Immature natural killer cell (primary cell): ENCODE data around the gene RGMA. TPM values are rescaled to one million over a fixed set of nuclear protein-coding genes. Genes with fewer than 3 reads are reported as not detected.
A peak's percentile ranks its signal among the peaks of the same experiment; 100 is the strongest.

Source experiments
- DNase-seq, 3 donors: peaks; one replicate each; pipeline ENCODE4 v3.0.0; 2022; ENCODE audit warnings: mixed read lengths in 1 of 3
- H3K27ac Mint-ChIP-seq, 6 donors: one replicate each; pipeline ENCODE4 v1.8.0; 2020; ENCODE audit warnings: mixed read lengths in 6 of 6, mild to moderate bottlenecking in 5 of 6, inconsistent platforms in 4 of 6, moderate library complexity in 3 of 6
- H3K27me3 Mint-ChIP-seq, 3 donors: one replicate each; pipeline ENCODE4 v1.8.0; 2020 to 2021; ENCODE audit warnings: low read depth in 3 of 3, mild to moderate bottlenecking in 3 of 3, mixed read lengths in 3 of 3, moderate library complexity in 3 of 3, inconsistent platforms in 1 of 3
- H3K36me3 Mint-ChIP-seq, 3 donors: one replicate each; pipeline ENCODE4 v1.8.0; 2020; ENCODE audit warnings: mixed read lengths in 3 of 3, inconsistent platforms in 2 of 3, mild to moderate bottlenecking in 2 of 3
- H3K4me1 Mint-ChIP-seq, 2 donors: one replicate each; pipeline ENCODE4 v1.8.0; 2020; ENCODE audit warnings: inconsistent platforms in 2 of 2, mild to moderate bottlenecking in 2 of 2, mixed read lengths in 2 of 2, moderate library complexity in 1 of 2
- H3K4me3 Mint-ChIP-seq, 5 donors: one replicate each; pipeline ENCODE4 v1.8.0; 2020; ENCODE audit warnings: mild to moderate bottlenecking in 5 of 5, mixed read lengths in 5 of 5, inconsistent platforms in 3 of 5, moderate library complexity in 3 of 5
- H3K9me3 Mint-ChIP-seq, 6 donors: one replicate each; pipeline ENCODE4 v1.8.0; 2020; ENCODE audit warnings: mild to moderate bottlenecking in 6 of 6, mixed read lengths in 6 of 6, inconsistent platforms in 4 of 6, moderate library complexity in 3 of 6
- polyA plus RNA-seq, 3 donors: library from polyadenylated mRNA; unstranded; fragments of 300-500 nt; fragmentation: Illumina TruSeq; gene quantifications; one replicate each; pipeline ENCODE4 v1.2.3, GENCODE V29; 2021

RGMA gene
- polyA plus RNA-seq, 3 donors from 2014 or later, result not detected

GRCh38 chr15:93111451-93111850 lies 22.4 kb upstream of the RGMA start:
- H3K27me3 Mint-ChIP-seq, result peaks cover 18 to 36% (median 19%) of the 10 kb centered on the region in 3 donors
- peaks cover 0 to 3% (median 0%) of the 10 kb centered on the region in 6 donors for H3K9me3 Mint-ChIP-seq

DNA sequence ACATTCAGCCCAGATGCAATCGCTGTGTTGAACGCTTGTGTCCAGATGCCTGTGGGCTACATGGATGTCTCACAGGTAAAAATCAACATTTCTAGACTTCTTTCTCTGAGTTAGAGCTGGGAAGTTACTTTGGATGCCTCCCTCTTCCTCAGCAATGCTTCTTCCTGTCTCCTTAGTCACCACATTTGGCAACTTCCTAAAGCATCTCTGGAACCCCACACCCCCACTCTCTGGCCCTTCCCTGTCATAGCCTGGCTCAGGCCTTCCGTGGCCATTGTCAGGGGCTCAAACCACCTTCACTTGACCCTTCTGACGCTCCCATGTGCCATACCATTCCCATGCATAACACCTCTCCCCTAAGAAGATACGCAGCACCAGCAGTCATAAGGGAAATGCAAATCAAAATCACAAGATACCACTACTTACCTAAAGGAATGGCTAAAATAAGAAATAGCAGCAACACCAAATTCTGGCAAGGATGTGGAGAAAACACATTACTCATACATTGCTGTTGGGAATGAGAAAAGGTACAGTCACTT lies 21.6 kb upstream of the RGMA start:
- peaks cover 14 to 20% of the 10 kb centered on the region in 2 donors for H3K4me1 Mint-ChIP-seq

More at GRCh38 chr15:93111451-93111850, 22.4 kb upstream of the RGMA start:
- Mint-ChIP-seq H3K4me3 (no peak overlapping the region), H3K36me3 (no peaks in the 10 kb centered on the region), H3K4me1 (peaks cover 14 to 20% of the 10 kb centered on the region in 2 donors), H3K27ac (no peak overlapping the region)
- no peak for DNase-seq

GRCh38 chr15:93109336-93110102 lies 20.5 kb upstream of the RGMA start:
- Mint-ChIP-seq H3K27me3 (peaks cover 16 to 36% (median 23%) of the 10 kb centered on the region in 3 donors), H3K9me3 (peaks cover 0 to 3% (median 0%) of the 10 kb centered on the region in 6 donors), H3K27ac (no peak overlapping the region), H3K36me3 (no peaks in the 10 kb centered on the region), H3K4me1 (peaks cover 14 to 20% of the 10 kb centered on the region in 2 donors), H3K4me3 (peak overlapping the region in 4 of 5 donors; percentile 44 to 52 (median 48))
- DNase-seq, result no peak

More for the DNA sequence above, 21.6 kb upstream of the RGMA start:
- peaks cover 0 to 3% (median 0%) of the 10 kb centered on the region in 6 donors for H3K9me3 Mint-ChIP-seq
- peak overlapping the region in 3 of 5 donors; percentile 1 to 19 (median 11) for H3K4me3 Mint-ChIP-seq
- no peaks in the 10 kb centered on the region for H3K36me3 Mint-ChIP-seq
- no peak overlapping the region for H3K27ac Mint-ChIP-seq
- H3K27me3 Mint-ChIP-seq, result peaks cover 19 to 36% (median 23%) of the 10 kb centered on the region in 3 donors
- DNase-seq, result no peak

DNA sequence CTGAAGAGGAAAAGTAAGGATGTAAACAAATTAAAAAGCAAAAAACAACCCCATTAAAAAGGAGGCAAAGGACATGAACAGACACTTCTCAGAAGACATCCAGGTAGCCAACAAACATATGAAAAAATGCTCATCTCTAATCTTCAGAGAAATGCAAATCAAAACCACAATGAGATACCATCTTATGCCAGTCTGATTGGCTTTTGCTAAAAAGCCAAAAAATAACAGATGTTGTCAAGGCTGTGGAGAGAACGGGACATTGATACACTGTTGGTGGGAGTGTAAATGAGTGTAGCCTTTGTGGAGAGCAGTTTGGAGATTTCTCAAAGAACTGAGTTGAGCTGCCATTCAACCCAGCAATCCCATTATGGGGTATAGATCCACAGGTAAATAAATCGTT lies 18.6 kb upstream of the RGMA start:
- Mint-ChIP-seq H3K36me3 (no peaks in the 10 kb centered on the region), H3K4me1 (peaks cover 14 to 21% of the 10 kb centered on the region in 2 donors), H3K27me3 (peaks cover 18 to 32% (median 19%) of the 10 kb centered on the region in 3 donors), H3K9me3 (peaks cover 0 to 7% (median 2%) of the 10 kb centered on the region in 6 donors), H3K4me3 (peak overlapping the region in 2 of 5 donors; percentile 29 to 34), H3K27ac (no peak overlapping the region)
- DNase-seq, result no peak

DNA sequence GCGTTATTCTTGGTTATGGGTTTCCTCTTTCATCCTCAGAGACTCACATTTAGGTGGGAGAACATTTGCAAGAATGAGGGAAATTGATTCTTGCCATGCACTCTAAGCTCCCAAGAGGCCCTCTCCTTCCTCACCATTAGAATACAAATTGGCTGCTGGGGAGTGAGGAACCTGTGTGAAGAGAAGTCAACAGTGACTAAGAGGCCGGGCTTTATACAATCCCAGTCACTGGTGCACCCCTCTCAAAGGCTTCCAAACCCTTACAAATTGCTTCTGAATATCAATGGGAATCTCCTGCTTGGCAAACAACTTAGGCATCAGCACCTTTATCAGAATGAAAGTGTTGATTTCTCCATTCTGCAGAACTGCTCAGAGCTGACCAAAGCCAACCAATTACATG lies 16.5 kb upstream of the RGMA start:
- H3K4me1 Mint-ChIP-seq, result peaks cover 21 to 32% of the 10 kb centered on the region in 2 donors
- H3K27me3 Mint-ChIP-seq, result peaks cover 19 to 29% (median 24%) of the 10 kb centered on the region in 3 donors
- peaks cover 0 to 7% (median 2%) of the 10 kb centered on the region in 6 donors for H3K9me3 Mint-ChIP-seq
- H3K4me3 Mint-ChIP-seq, result no peak overlapping the region
- H3K36me3 Mint-ChIP-seq, result no peaks in the 10 kb centered on the region
- H3K27ac Mint-ChIP-seq, result no peak overlapping the region
- DNase-seq, result no peak

DNA sequence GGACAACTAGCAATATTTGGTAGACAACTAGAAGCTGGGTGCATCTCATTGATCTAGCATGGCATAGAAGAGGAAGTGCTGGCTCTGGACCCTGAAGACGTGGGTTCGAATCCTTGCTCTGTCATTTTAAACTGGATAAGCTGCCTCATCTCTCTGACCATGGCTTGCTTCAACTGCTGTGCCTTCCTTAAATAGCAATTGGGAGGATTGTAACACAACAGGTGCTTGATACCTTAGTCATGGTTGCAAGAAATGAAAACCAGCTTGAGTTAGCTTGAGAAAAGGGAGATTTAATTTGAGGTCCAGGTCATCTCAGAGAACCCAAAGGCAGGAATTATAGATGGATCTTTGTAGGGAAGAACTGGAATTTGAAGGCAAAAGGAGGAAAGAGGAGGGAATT lies 14.8 kb upstream of the RGMA start:
- Mint-ChIP-seq H3K27me3 (peaks cover 14 to 28% (median 22%) of the 10 kb centered on the region in 3 donors), H3K4me3 (no peak overlapping the region), H3K9me3 (peaks cover 0 to 7% (median 2%) of the 10 kb centered on the region in 6 donors), H3K36me3 (no peaks in the 10 kb centered on the region), H3K4me1 (peaks cover 10 to 20% of the 10 kb centered on the region in 2 donors), H3K27ac (no peak overlapping the region)
- no peak for DNase-seq

DNA sequence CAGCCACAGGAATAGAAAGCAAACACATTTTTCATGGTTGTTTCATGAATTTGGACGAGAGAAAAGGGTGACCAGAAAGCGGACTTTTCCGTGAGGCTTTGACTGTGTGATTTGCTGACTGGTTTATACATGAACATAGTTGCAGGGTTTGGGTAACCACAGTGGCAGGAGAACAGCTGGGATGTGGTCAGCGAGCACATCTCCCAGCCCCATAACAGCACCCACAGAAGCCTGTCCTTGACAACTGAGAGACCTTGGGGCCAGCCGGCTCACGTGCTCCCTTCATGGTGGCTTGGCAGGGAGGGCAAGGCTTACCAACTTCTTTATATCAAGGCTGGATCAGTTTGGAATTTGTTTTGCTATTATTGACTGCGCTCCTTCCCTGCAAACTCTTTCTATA lies 13.2 kb upstream of the RGMA start:
- peaks cover 12 to 16% (median 14%) of the 10 kb centered on the region in 3 donors for H3K27me3 Mint-ChIP-seq
- no peak overlapping the region for H3K27ac Mint-ChIP-seq
- H3K36me3 Mint-ChIP-seq, result no peaks in the 10 kb centered on the region

DNA sequence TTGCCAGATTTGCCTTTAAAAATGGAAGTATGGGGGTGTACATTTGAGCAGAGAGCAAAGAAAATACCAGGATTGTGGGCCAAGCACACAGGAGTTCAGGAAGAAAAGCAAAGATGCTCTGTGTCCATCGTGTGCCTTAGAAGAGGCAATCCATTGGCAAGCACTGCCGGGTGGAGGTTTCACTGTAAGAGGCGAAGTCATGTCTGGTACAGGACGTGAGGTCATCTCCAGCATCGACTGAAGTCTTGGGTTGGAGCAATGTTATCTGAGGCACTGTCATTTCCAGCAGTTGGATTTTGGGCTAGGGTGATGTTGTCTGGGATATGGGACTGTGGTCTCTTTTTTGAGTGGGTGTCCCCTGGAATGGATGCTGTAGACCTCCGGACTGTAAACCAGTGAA lies 4.8 kb upstream of the RGMA start:
- H3K27ac Mint-ChIP-seq, result no peak overlapping the region
- H3K27me3 Mint-ChIP-seq, result peaks cover 9 to 20% (median 14%) of the 10 kb centered on the region in 3 donors
- H3K4me3 Mint-ChIP-seq, result no peak overlapping the region
- H3K9me3 Mint-ChIP-seq, result no peaks in the 10 kb centered on the region
- no peaks in the 10 kb centered on the region for H3K36me3 Mint-ChIP-seq
- H3K4me1 Mint-ChIP-seq, result peaks cover 4 to 6% of the 10 kb centered on the region in 2 donors
- DNase-seq, result no peak

More for the DNA sequence above, 13.2 kb upstream of the RGMA start:
- peaks cover 0 to 7% (median 2%) of the 10 kb centered on the region in 6 donors for H3K9me3 Mint-ChIP-seq
- peak; percentile 43 to 52 (median 50) for DNase-seq
- peaks cover 10 to 18% of the 10 kb centered on the region in 2 donors for H3K4me1 Mint-ChIP-seq
- H3K4me3 Mint-ChIP-seq, result peak overlapping the region in 2 of 5 donors; percentile 22 to 31

- H3K4me3 Mint-ChIP-seq, result no peak overlapping the region
- no peak overlapping the region for H3K27ac Mint-ChIP-seq
- peaks cover 13 to 31% (median 29%) of the 10 kb centered on the region in 3 donors for H3K27me3 Mint-ChIP-seq
- peaks cover 11 to 19% of the 10 kb centered on the region in 2 donors for H3K4me1 Mint-ChIP-seq
- H3K9me3 Mint-ChIP-seq, result peaks cover 0 to 2% (median 0%) of the 10 kb centered on the region in 6 donors
- peaks cover 0 to 3% (median 0%) of the 10 kb centered on the region in 3 donors for H3K36me3 Mint-ChIP-seq
- DNase-seq, result no peak
Observed at GRCh38 chr15:93091465-93091864, 2.5 kb upstream of the RGMA start.

DNA sequence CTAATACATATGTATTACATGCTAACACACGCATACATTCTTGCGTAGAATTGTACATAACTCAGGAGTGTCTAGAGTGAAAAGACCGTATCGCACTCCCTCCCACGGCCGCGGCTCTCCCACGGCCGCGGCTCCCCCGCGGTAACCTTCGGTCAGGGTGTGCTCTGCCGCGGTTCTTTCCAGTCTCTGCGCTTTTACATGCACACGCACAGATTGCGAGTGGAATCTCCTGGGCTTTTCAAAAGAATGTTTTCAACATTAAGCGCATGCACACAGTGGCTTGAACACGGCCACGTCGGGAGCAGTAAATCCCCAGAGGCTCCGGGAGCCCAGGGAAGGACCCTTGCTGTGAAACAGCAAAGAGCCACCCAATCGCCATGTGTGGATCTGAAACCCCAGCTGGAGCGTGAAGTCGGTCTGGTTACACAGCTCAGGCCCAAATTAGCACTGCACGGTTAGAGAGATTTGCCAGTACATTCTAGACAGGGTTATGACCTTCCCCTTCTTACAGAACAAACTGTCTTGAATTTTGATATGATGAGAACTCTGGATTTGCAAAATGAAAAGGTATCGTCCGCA lies 805 bp upstream of the RGMA start:
- Mint-ChIP-seq H3K4me1 (peaks cover 11 to 19% of the 10 kb centered on the region in 2 donors), H3K4me3 (peak overlapping the region; percentile 58 to 79 (median 76)), H3K27ac (no peak overlapping the region), H3K36me3 (peaks cover 0 to 3% (median 0%) of the 10 kb centered on the region in 3 donors), H3K9me3 (peaks cover 0 to 2% (median 0%) of the 10 kb centered on the region in 6 donors), H3K27me3 (peaks cover 19 to 37% (median 34%) of the 10 kb centered on the region in 3 donors)
- DNase-seq, result no peak

- Mint-ChIP-seq H3K4me1 (peaks cover 11 to 19% of the 10 kb centered on the region in 2 donors), H3K27ac (no peak overlapping the region), H3K27me3 (peaks cover 19 to 40% (median 34%) of the 10 kb centered on the region in 3 donors), H3K4me3 (peak overlapping the region; percentile 82 to 94 (median 84)), H3K36me3 (peaks cover 0 to 3% (median 0%) of the 10 kb centered on the region in 3 donors), H3K9me3 (peaks cover 0 to 2% (median 0%) of the 10 kb centered on the region in 6 donors)
- peak; percentile 10 to 22 (median 20) for DNase-seq
Observed at GRCh38 chr15:93088200-93088980, 621 bp downstream of the RGMA start.

- peak; percentile 70 to 76 (median 71) for DNase-seq
- Mint-ChIP-seq H3K9me3 (peaks cover 0 to 2% (median 0%) of the 10 kb centered on the region in 6 donors), H3K27me3 (peaks cover 22 to 40% (median 34%) of the 10 kb centered on the region in 3 donors), H3K4me1 (peaks cover 11 to 19% of the 10 kb centered on the region in 2 donors), H3K4me3 (peak overlapping the region; percentile 82 to 94 (median 84)), H3K36me3 (peaks cover 0 to 3% (median 0%) of the 10 kb centered on the region in 3 donors), H3K27ac (no peak overlapping the region)
Observed at GRCh38 chr15:93087825-93088199, 1.2 kb downstream of the RGMA start.

DNA sequence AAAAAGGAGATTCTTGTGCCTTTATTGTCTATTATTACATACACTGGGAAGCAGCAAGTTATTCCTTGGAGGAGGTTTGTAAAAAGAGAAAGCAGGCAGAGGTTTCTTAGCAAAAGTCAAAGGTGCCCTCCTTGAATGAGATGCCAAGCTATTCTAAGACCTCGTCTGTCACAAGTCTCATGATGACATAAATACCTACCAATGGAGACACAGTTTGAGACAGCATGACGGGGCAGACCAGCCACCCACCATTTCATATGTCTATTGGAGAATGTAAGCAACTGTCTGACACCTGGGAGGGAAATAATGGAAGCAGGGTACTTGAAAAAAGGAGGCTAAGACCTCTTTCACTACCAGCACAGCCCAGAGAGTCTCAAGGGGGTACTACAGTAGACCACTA lies 2.2 kb downstream of the RGMA start:
- H3K9me3 Mint-ChIP-seq, result peaks cover 0 to 2% (median 0%) of the 10 kb centered on the region in 6 donors
- H3K36me3 Mint-ChIP-seq, result peaks cover 0 to 3% (median 0%) of the 10 kb centered on the region in 3 donors
- H3K4me3 Mint-ChIP-seq, result no peak overlapping the region
- DNase-seq, result no peak
- peaks cover 23 to 44% (median 34%) of the 10 kb centered on the region in 3 donors for H3K27me3 Mint-ChIP-seq
- H3K27ac Mint-ChIP-seq, result no peak overlapping the region
- H3K4me1 Mint-ChIP-seq, result peaks cover 11 to 19% of the 10 kb centered on the region in 2 donors
